Activated T-cell treated with anti-CD3 and anti-CD28 coated beads, Interleukin-2, amount 50 U/mL, for 24 hours (primary cell): ENCODE measurements around the gene FUT8.
"Not testable (repeated sequence)": the region's sequence is repeated elsewhere in the genome, so short reads cannot be mapped to it uniquely, and the experiment has no call there.

Source experiments
- DNase-seq: peaks from one replicate; pipeline ENCODE4 v3.0.0-alpha.2; 2020
- H3K27ac Mint-ChIP-seq: 2 replicates; pipeline ENCODE4 v1.8.0; 2020; ENCODE audit warnings: mild to moderate bottlenecking, mixed read lengths
- H3K27me3 Mint-ChIP-seq: 2 replicates; pipeline ENCODE4 v1.8.0; 2020; ENCODE audit warnings: mixed read lengths
- H3K36me3 Mint-ChIP-seq: 2 replicates; pipeline ENCODE4 v1.8.0; 2020; ENCODE audit warnings: low read depth, mixed read lengths
- H3K4me1 Mint-ChIP-seq: 2 replicates; pipeline ENCODE4 v1.8.0; 2020; ENCODE audit warnings: low read depth, mixed read lengths
- H3K4me3 Mint-ChIP-seq: 2 replicates; pipeline ENCODE4 v1.8.0; 2020; ENCODE audit warnings: mild to moderate bottlenecking, moderate library complexity, mixed read lengths
- H3K9me3 Mint-ChIP-seq: 2 replicates; pipeline ENCODE4 v1.8.0; 2020; ENCODE audit warnings: mixed read lengths

The FUT8 gene

GRCh38 chr14:65408113-65408512 is 4.4 kb upstream of the FUT8 start:
- Mint-ChIP-seq H3K9me3 (no peaks in the 10 kb centered on the region), H3K4me1 (peaks cover 27% of the 10 kb centered on the region), H3K4me3 (no peak overlapping the region), H3K36me3 (peaks cover 9% of the 10 kb centered on the region), H3K27me3 (no peaks in the 10 kb centered on the region), H3K27ac (no peak overlapping the region)
- DNase-seq, result no peak

DNA sequence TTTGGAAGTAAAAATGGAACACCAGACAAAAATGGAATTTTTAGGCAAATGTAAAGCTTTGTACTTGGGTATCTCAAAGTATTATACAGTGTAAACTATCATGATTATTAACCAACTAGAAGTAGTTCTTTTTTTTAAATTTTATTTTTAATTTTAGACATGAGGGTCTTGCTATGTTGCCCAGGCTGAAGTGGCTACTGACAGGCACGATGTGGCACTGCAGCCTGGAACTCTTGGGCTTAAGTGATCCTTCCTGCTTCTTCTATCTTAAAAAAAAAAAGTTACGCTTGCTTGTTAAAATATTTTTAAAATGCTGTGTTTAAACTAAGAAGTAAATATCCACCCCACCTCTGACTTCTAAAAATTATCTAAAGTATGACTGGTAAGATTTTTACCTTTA is 1.9 kb upstream of the FUT8 start:
- peaks cover 47% of the 10 kb centered on the region for H3K4me1 Mint-ChIP-seq
- no peak for DNase-seq
- H3K27me3 Mint-ChIP-seq, result no peaks in the 10 kb centered on the region
- H3K27ac Mint-ChIP-seq, result peak overlapping the region; percentile 99
- H3K9me3 Mint-ChIP-seq, result no peaks in the 10 kb centered on the region
- peak overlapping the region; percentile 96 for H3K4me3 Mint-ChIP-seq
- H3K36me3 Mint-ChIP-seq, result peaks cover 14% of the 10 kb centered on the region

DNA sequence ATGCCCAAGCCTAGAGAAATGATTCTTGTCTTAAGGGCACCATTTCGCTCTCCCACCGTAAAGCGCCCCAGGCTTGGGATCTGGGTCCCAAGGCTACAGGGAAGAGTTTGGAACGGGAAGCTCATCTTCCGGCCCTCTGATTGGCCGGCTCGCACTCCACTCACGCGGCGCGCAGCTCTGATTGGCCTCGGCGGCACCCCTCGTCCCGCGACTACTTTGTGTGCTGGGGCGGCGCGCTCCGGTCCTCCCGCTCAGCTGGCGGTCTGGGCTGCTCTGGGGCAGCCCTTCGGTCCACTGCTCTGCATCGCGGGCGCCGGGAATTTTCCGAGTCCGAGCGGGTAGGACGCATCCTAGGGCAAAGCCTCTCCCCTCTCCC is 886 bp upstream of the FUT8 start:
- Mint-ChIP-seq H3K27me3 (no peaks in the 10 kb centered on the region), H3K4me1 (peaks cover 51% of the 10 kb centered on the region), H3K27ac (peak overlapping the region; percentile 99), H3K9me3 (no peaks in the 10 kb centered on the region), H3K36me3 (peaks cover 13% of the 10 kb centered on the region), H3K4me3 (peak overlapping the region; percentile 96)
- peak; percentile 87 for DNase-seq

GRCh38 chr14:65412856-65413738 is 567 bp downstream of the FUT8 start:
- H3K4me1 Mint-ChIP-seq, result peaks cover 52% of the 10 kb centered on the region
- H3K27me3 Mint-ChIP-seq, result no peaks in the 10 kb centered on the region
- H3K36me3 Mint-ChIP-seq, result peaks cover 14% of the 10 kb centered on the region
- peak overlapping the region; percentile 99 for H3K27ac Mint-ChIP-seq
- H3K4me3 Mint-ChIP-seq, result peak overlapping the region; percentile 96
- DNase-seq, result no peak
- H3K9me3 Mint-ChIP-seq, result no peaks in the 10 kb centered on the region

- Mint-ChIP-seq H3K4me1 (peaks cover 47% of the 10 kb centered on the region), H3K9me3 (no peaks in the 10 kb centered on the region), H3K27me3 (no peaks in the 10 kb centered on the region), H3K4me3 (peak overlapping the region; percentile 96), H3K36me3 (peaks cover 14% of the 10 kb centered on the region), H3K27ac (peak overlapping the region; percentile 92)
- no peak for DNase-seq
These were observed 1.2 kb downstream of the FUT8 start for GRCh38 chr14:65413739-65414045.

DNA sequence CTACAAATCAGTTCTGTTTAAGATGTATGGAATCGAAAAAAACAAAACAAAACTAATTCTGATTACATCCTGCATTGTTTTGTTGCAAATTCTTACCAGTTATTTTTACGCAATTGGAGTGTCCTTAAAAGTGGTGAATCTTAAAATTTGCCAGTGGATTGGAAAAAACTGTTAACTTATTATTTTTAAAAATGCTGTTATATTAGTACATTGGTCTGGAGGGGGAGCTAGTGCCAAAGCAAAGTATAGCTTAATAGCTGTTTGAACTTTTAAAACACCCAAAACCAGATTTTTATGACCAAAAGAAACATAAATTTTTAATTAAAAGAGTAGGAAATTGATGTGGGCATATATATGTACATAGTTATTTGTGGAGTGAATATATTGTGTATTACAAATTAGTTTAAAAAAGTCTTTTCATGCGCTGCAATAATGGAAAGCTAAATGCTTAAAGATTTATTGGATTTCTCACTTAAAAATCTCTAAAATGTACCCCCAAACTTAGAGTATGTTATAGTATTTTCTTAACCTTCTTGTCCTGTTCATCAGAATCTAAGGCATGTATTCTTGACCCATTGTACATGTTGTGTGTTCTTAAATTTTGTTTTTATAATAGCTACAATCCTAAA is 2.5 kb downstream of the FUT8 start:
- no peaks in the 10 kb centered on the region for H3K9me3 Mint-ChIP-seq
- DNase-seq, result no peak
- peak overlapping the region; percentile 96 for H3K4me3 Mint-ChIP-seq
- no peaks in the 10 kb centered on the region for H3K27me3 Mint-ChIP-seq
- H3K4me1 Mint-ChIP-seq, result peaks cover 47% of the 10 kb centered on the region
- peaks cover 14% of the 10 kb centered on the region for H3K36me3 Mint-ChIP-seq
- no peak overlapping the region for H3K27ac Mint-ChIP-seq

GRCh38 chr14:65415613-65416012 is 3.1 kb downstream of the FUT8 start:
- no peak for DNase-seq
- Mint-ChIP-seq H3K27me3 (no peaks in the 10 kb centered on the region), H3K9me3 (no peaks in the 10 kb centered on the region), H3K27ac (no peak overlapping the region), H3K4me3 (no peak overlapping the region), H3K36me3 (peaks cover 15% of the 10 kb centered on the region), H3K4me1 (peaks cover 46% of the 10 kb centered on the region)

- no peaks in the 10 kb centered on the region for H3K27me3 Mint-ChIP-seq
- H3K4me3 Mint-ChIP-seq, result no peak overlapping the region
- H3K27ac Mint-ChIP-seq, result no peak overlapping the region
- no peaks in the 10 kb centered on the region for H3K9me3 Mint-ChIP-seq
- H3K36me3 Mint-ChIP-seq, result peaks cover 18% of the 10 kb centered on the region
- DNase-seq, result no peak
- H3K4me1 Mint-ChIP-seq, result peaks cover 43% of the 10 kb centered on the region
These were observed 7.2 kb downstream of the FUT8 start for GRCh38 chr14:65419593-65420252.

- no peaks in the 10 kb centered on the region for H3K9me3 Mint-ChIP-seq
- peaks cover 43% of the 10 kb centered on the region for H3K4me1 Mint-ChIP-seq
- H3K36me3 Mint-ChIP-seq, result peaks cover 26% of the 10 kb centered on the region
- no peak for DNase-seq
- H3K4me3 Mint-ChIP-seq, result no peak overlapping the region
- H3K27ac Mint-ChIP-seq, result peak overlapping the region; percentile 3
- no peaks in the 10 kb centered on the region for H3K27me3 Mint-ChIP-seq
These were observed 8.9 kb downstream of the FUT8 start for GRCh38 chr14:65421201-65421981.

DNA sequence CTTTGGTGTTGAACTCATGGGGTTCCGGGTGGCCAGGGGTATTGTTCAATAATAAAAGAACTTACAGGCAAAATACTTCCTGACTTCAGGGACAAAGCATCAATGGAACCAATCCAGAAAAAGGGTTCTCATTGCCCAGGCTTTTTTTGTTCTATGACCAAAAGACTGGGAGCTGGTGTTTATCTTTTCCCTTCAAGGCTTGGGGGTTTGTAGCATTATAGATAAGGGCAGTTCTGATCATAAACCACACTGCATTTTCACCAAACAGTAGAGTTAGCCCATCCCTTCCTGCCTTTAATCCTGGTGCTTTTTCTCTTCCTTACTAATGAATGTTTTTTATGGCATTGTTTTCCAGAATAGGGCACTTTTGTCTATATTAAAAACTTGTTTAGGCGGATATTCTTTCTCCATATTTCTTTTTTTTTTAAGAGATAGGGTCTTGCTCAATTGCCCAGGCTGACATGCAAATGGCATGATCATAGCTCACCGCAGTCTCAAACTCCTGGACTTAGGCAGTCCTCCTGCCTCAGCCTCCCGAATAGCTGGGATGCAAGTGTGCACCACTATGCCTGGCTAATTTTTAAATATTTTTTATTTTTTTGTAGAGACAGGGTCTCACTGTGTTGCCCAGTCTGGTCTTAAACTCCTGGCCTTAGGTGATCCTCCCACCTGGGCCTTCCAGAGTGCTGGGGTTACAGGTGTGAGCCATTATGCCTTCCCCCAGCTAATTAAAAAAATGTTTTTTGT is 9.7 kb downstream of the FUT8 start:
- Mint-ChIP-seq H3K36me3 (peaks cover 33% of the 10 kb centered on the region), H3K27me3 (no peaks in the 10 kb centered on the region), H3K9me3 (no peaks in the 10 kb centered on the region), H3K4me3 (no peak overlapping the region), H3K4me1 (peaks cover 45% of the 10 kb centered on the region), H3K27ac (peak overlapping the region; percentile 3)
- DNase-seq, result no peak

- Mint-ChIP-seq H3K4me1 (peaks cover 57% of the 10 kb centered on the region), H3K9me3 (no peaks in the 10 kb centered on the region), H3K27ac (no peak overlapping the region), H3K27me3 (no peaks in the 10 kb centered on the region), H3K4me3 (no peak overlapping the region), H3K36me3 (peaks cover 42% of the 10 kb centered on the region)
- DNase-seq, result no peak
These were observed 11.5 kb downstream of the FUT8 start for GRCh38 chr14:65423982-65424381.

- Mint-ChIP-seq H3K27ac (no peak overlapping the region), H3K4me1 (peaks cover 54% of the 10 kb centered on the region), H3K27me3 (no peaks in the 10 kb centered on the region)
These were observed 12.0 kb downstream of the FUT8 start for GRCh38 chr14:65424531-65424930.

GRCh38 chr14:65425885-65426284 is 13.4 kb downstream of the FUT8 start:
- no peaks in the 10 kb centered on the region for H3K9me3 Mint-ChIP-seq
- no peak overlapping the region for H3K27ac Mint-ChIP-seq
- H3K36me3 Mint-ChIP-seq, result peaks cover 47% of the 10 kb centered on the region
- peaks cover 53% of the 10 kb centered on the region for H3K4me1 Mint-ChIP-seq
- no peak overlapping the region for H3K4me3 Mint-ChIP-seq
- DNase-seq, result no peak
- H3K27me3 Mint-ChIP-seq, result no peaks in the 10 kb centered on the region

More at GRCh38 chr14:65424531-65424930, 12.0 kb downstream of the FUT8 start:
- DNase-seq, result no peak
- Mint-ChIP-seq H3K9me3 (no peaks in the 10 kb centered on the region), H3K4me3 (no peak overlapping the region), H3K36me3 (peaks cover 44% of the 10 kb centered on the region)

GRCh38 chr14:65426902-65427301 is 14.4 kb downstream of the FUT8 start:
- Mint-ChIP-seq H3K4me1 (peaks cover 50% of the 10 kb centered on the region), H3K36me3 (peaks cover 42% of the 10 kb centered on the region)
- not testable (repeated sequence) for H3K9me3 Mint-ChIP-seq, H3K4me3 Mint-ChIP-seq, H3K27ac Mint-ChIP-seq, H3K27me3 Mint-ChIP-seq, DNase-seq
